SKM-1 treated with dmso at 0.1 percent for 144 hours (cell line): ENCODE results near the gene RBPMS2.
"Not testable (repeated sequence)": the region's sequence is repeated elsewhere in the genome, so short reads cannot be mapped to it uniquely, and the experiment has no call there.

Source experiments
- DNase-seq: peaks from one replicate; lab custom pipeline; 2025; ENCODE audit not compliant: unreplicated experiment; lab: John Stamatoyannopoulos, UW

Gene RBPMS2

GRCh38 chr15:64754663-64755426, 20.5 kb downstream of the RBPMS2 start:
- DNase-seq = no peak

- no peak for DNase-seq
These were observed 21.8 kb downstream of the RBPMS2 start for GRCh38 chr15:64753480-64754185.

GRCh38 chr15:64751464-64751863, 23.9 kb downstream of the RBPMS2 start:
- DNase-seq = no peak

- no peak for DNase-seq
These were observed 25.3 kb downstream of the RBPMS2 start for GRCh38 chr15:64749999-64750657.

- no peak for DNase-seq
These were observed 26.2 kb downstream of the RBPMS2 start for GRCh38 chr15:64749167-64749566.

GRCh38 chr15:64748251-64748650, 27.1 kb downstream of the RBPMS2 start:
- no peak for DNase-seq

- no peak for DNase-seq
These were observed 27.8 kb downstream of the RBPMS2 start for GRCh38 chr15:64747578-64747977.

- no peak for DNase-seq
These were observed 28.5 kb downstream of the RBPMS2 start for GRCh38 chr15:64746921-64747320.

GRCh38 chr15:64746356-64746755, 29.0 kb downstream of the RBPMS2 start:
- DNase-seq = no peak

GRCh38 chr15:64743691-64744090, 31.7 kb downstream of the RBPMS2 start:
- no peak for DNase-seq

- no peak for DNase-seq
These were observed 32.5 kb downstream of the RBPMS2 start for GRCh38 chr15:64742921-64743320.

GRCh38 chr15:64742385-64742784, 33.0 kb downstream of the RBPMS2 start:
- no peak for DNase-seq

GRCh38 chr15:64741708-64742107, 33.7 kb downstream of the RBPMS2 start:
- not testable (repeated sequence) for DNase-seq

- DNase-seq = no peak
These were observed 34.8 kb downstream of the RBPMS2 start for GRCh38 chr15:64740311-64741170.

GRCh38 chr15:64739577-64740143, 35.7 kb downstream of the RBPMS2 start:
- no peak for DNase-seq

- DNase-seq = no peak
These were observed 36.2 kb downstream of the RBPMS2 start for GRCh38 chr15:64739156-64739555.

GRCh38 chr15:64738226-64739095, 36.9 kb downstream of the RBPMS2 start:
- no peak for DNase-seq

- DNase-seq = no peak
These were observed 43.1 kb downstream of the RBPMS2 start for GRCh38 chr15:64732156-64732860.

- no peak for DNase-seq
These were observed 43.6 kb downstream of the RBPMS2 start for GRCh38 chr15:64731805-64732151.
